ENCODE data around the gene SCYL1. TPM values are rescaled to one million over a fixed set of nuclear protein-coding genes. Genes with fewer than 3 reads are reported as not detected.

Gene SCYL1
- total RNA-seq, 1 donor from 2014 or later, result 75.7 TPM

DNA sequence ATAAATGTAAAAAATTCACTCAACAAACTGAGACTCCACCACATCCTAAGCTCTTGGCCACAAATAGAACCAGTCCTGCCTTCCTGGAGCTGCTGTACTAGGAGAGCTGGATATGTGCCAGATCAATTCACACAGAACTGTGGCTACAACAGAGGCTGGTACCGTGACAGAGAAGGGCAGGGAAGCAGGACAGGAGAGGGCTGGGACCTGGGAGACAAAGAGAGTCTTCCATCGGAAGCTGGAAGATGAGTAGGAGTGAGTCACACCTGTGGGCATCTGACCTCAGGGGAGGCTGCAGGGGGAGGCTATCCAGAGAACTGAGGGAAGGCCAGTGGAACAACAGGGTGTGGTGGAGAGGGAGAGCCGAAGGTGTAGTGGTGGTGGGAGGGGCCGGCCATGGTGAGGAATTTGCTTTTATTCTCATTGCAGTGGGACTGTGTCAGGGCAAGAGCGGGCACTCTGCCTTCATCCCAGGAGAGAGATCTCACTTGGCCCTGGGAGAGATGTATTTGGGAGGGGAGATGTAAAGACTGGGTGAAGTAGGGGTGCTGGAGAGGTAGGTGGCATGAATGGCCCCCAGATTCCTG is 35.2 kb downstream of the SCYL1 start:
- ChIA-PET POLR2A (interaction anchor here (0.8 to 2.2 kb wide), 7 partner anchors 10 to 78 kb away, joined by 3 to 13 read pairs (median 4); partner anchors contain the start of genes EHBP1L1 and ZNRD2), CTCF (interaction anchor here (0.9 to 1.2 kb wide), 2 partner anchors 13 to 20 kb away, joined by 3 read pairs; no protein-coding TSS in a partner anchor)
- no peak overlapping the region for H3K4me3 Mint-ChIP-seq
- H3K27ac Mint-ChIP-seq, result no peak overlapping the region
- ATAC-seq (ENCODE audit: low read depth), result no peak
- intact Hi-C loops (cut with micrococcal nuclease), result loop anchor here (2.0 kb wide), 1 partner anchor 19 kb away; no protein-coding TSS in a partner anchor
- TF ChIP-seq, protein P1, sequence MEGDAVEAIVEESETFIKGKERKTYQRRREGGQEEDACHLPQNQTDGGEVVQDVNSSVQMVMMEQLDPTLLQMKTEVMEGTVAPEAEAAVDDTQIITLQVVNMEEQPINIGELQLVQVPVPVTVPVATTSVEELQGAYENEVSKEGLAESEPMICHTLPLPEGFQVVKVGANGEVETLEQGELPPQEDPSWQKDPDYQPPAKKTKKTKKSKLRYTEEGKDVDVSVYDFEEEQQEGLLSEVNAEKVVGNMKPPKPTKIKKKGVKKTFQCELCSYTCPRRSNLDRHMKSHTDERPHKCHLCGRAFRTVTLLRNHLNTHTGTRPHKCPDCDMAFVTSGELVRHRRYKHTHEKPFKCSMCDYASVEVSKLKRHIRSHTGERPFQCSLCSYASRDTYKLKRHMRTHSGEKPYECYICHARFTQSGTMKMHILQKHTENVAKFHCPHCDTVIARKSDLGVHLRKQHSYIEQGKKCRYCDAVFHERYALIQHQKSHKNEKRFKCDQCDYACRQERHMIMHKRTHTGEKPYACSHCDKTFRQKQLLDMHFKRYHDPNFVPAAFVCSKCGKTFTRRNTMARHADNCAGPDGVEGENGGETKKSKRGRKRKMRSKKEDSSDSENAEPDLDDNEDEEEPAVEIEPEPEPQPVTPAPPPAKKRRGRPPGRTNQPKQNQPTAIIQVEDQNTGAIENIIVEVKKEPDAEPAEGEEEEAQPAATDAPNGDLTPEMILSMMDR (IDR thresholded peaks at IDR 0.05), result no peak
- H3K9me3 Mint-ChIP-seq, result no peaks in the 10 kb centered on the region
- peaks cover 4% of the 10 kb centered on the region for H3K27me3 Mint-ChIP-seq
- DNase-seq, result no peak
- no peaks in the 10 kb centered on the region for H3K36me3 Mint-ChIP-seq (ENCODE audit: low read depth)
- H3K4me1 Mint-ChIP-seq, result peaks cover 24% of the 10 kb centered on the region

DNA sequence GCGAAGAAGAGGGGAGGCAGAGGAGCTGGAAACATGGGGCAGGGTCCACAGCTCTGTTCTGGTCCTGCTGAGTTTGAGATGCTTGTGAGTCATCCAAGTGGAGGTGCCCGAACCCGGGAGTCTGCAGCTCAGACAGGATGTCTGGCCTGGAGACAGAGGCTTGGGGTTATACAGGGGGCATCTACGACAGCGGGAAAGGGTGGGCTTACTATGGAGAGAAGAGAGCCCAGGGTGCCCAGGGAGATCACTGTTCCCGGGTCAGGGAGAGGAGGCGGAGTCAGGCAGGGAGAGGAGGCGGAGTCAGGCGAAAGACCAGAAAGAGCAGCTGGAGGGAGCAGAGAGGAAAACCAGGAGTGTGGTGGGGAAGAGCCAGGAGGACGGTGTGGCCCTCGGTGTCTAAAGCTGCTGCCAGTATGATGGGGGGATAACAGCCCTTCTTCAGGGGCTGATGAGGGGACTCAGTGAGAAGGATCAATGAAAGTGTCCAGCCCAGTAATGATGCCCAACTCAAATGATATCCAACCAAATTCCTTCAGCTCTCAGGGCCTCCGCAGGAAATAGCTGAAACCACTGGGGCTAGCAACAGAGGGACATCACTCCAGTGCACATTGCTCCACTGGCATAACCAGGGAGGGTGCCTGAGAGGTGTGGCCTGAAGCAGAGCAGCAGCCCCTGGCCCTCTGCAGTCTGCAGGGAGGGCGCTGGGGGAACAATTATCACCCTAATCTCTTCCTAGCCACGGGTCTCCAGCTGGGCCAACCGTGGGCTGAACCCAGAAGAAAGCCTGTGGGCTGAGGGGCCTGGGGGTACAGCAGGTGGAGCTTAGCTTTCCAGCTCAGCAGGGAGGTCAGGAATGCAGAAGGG is 35.9 kb downstream of the SCYL1 start:
- TF ChIP-seq, protein P1 (IDR thresholded peaks at IDR 0.05), result no peak
- Mint-ChIP-seq H3K9me3 (no peaks in the 10 kb centered on the region), H3K27me3 (peaks cover 4% of the 10 kb centered on the region), H3K27ac (no peak overlapping the region), H3K4me3 (no peak overlapping the region), H3K36me3 (ENCODE audit: low read depth) (no peaks in the 10 kb centered on the region), H3K4me1 (peaks cover 27% of the 10 kb centered on the region)
- intact Hi-C loops (cut with micrococcal nuclease), result no loop called here
- no peak for DNase-seq
- ChIA-PET CTCF (interaction anchor here (0.9 kb wide), 1 partner anchor 14 kb away, joined by 3 read pairs; no protein-coding TSS in a partner anchor), POLR2A (interaction anchor here (0.7 to 2.2 kb wide), 6 partner anchors 8 to 28 kb away, joined by 3 to 13 read pairs (median 8); partner anchors contain the start of gene ZNRD2)
- ATAC-seq (ENCODE audit: low read depth), result no peak

DNA sequence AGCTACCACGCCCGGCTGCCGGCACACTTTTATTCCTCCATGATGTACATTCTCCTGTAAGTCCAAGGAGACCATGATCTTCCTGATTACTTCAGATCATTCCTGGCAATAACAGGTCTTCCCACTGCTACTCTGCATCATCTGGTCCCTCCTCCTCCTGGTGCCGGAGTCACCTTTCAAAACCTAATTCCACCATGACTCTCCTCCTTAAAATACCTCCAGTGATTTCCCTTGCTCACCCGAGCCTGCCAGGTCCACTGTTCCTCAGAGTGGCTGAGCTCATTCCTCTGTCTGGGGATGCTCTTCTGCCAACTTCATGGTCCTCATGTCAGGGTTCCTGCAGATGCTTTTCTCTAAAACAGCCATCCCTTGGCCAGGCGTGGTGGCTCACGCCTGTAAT is 37.1 kb downstream of the SCYL1 start:
- no peak overlapping the region for H3K4me3 Mint-ChIP-seq
- ChIA-PET CTCF (interaction anchor here (2.8 kb wide), 1 partner anchor 10 kb away, joined by 12 read pairs; no protein-coding TSS in a partner anchor), POLR2A (interaction anchor here (2.2 kb wide), 1 partner anchor 26 kb away, joined by 4 read pairs; no protein-coding TSS in a partner anchor)
- intact Hi-C loops (cut with micrococcal nuclease), result no loop called here
- no peak for ATAC-seq (ENCODE audit: low read depth)
- H3K4me1 Mint-ChIP-seq, result peaks cover 36% of the 10 kb centered on the region
- TF ChIP-seq, protein P1 (IDR thresholded peaks at IDR 0.05), result no peak
- H3K27me3 Mint-ChIP-seq, result peaks cover 4% of the 10 kb centered on the region
- H3K9me3 Mint-ChIP-seq, result no peaks in the 10 kb centered on the region
- H3K27ac Mint-ChIP-seq, result no peak overlapping the region
- no peak for DNase-seq
- peaks cover under 1% of the 10 kb centered on the region for H3K36me3 Mint-ChIP-seq (ENCODE audit: low read depth)

DNA sequence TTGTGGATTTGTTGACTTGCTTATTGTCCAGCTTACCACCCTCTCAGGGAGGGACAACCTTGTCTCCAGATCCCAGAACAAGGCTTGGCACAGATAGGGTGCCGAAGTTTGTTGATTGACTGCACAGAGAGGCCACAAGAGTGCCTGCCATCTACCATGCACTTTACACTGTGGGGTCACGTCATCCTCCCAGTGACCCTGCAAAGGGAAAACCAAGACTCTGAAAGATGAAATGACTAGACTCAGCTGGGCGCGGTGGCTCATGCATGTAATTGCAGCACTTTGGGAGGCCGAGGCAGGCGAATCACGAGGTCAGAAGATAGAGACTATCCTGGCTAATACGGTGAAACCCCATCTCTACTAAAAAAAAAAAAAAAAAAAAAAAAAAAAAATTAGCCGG is 37.9 kb downstream of the SCYL1 start:
- TF ChIP-seq, protein P1 (IDR thresholded peaks at IDR 0.05), result no peak
- Mint-ChIP-seq H3K27me3 (peaks cover 4% of the 10 kb centered on the region), H3K4me3 (no peak overlapping the region), H3K36me3 (ENCODE audit: low read depth) (peaks cover 2% of the 10 kb centered on the region), H3K4me1 (peaks cover 32% of the 10 kb centered on the region), H3K27ac (no peak overlapping the region), H3K9me3 (no peaks in the 10 kb centered on the region)
- ChIA-PET POLR2A (interaction anchor here (1.7 kb wide), 1 partner anchor 11 kb away, joined by 3 read pairs; no protein-coding TSS in a partner anchor), CTCF (interaction anchor here (2.8 kb wide), 1 partner anchor 10 kb away, joined by 12 read pairs; no protein-coding TSS in a partner anchor)
- no peak for ATAC-seq (ENCODE audit: low read depth)
- DNase-seq, result no peak
- intact Hi-C loops (cut with micrococcal nuclease), result no loop called here

All from activated B cell treated with CpG ODN at 0.5 μM for 24 hours (primary cell).